Fibroblast of lung (primary cell): ENCODE results near the gene TMEM82. TPM values are rescaled to one million over a fixed set of nuclear protein-coding genes. Genes with fewer than 3 reads are reported as not detected.

Experiments
- DNase-seq, 2 donors: peaks; one replicate each; pipeline versions ENCODE4 v3.0.0 to v3.0.0-alpha.2; 2010; ENCODE audit warnings: low read depth in 2 of 2
- H2AFZ ChIP-seq: 2 replicates; pipeline ENCODE4 v1.5.1; 2012; ENCODE audit warnings: low read length, control low read depth, inconsistent platforms
- H3K27ac ChIP-seq: 2 replicates; pipeline ENCODE4 v1.5.1; 2011; ENCODE audit warnings: low read length, control low read depth; ENCODE audit not compliant: insufficient read depth
- H3K27me3 ChIP-seq: 2 replicates; pipeline ENCODE4 v1.5.1; 2011; ENCODE audit warnings: mild to moderate bottlenecking, low read length; ENCODE audit not compliant: control insufficient read depth, insufficient read depth
- H3K36me3 ChIP-seq: 2 replicates; pipeline ENCODE4 v1.5.1; 2011; ENCODE audit warnings: low read length; ENCODE audit not compliant: control insufficient read depth, insufficient read depth
- H3K4me1 ChIP-seq: 2 replicates; pipeline ENCODE4 v1.5.1; 2011; ENCODE audit warnings: low read length; ENCODE audit not compliant: control insufficient read depth, insufficient read depth; ENCODE audit errors: extremely low read depth
- H3K4me2 ChIP-seq: 2 replicates; pipeline ENCODE4 v1.5.1; 2011; ENCODE audit warnings: low read length, control low read depth; ENCODE audit not compliant: insufficient read depth; ENCODE audit errors: extremely low read depth
- H3K4me3 ChIP-seq, 4 experiments: fragments of 200-600 bp in 1 of 4; sonication (generic) in 1 of 4; replicated peaks in 1 of 4; 2 replicates each; pipeline ENCODE4 v1.5.1; 2011 to 2016; ENCODE audit warnings: low read length in 4 of 4, low read depth in 3 of 4, mild to moderate bottlenecking in 3 of 4, control low read depth in 2 of 4, inconsistent platforms in 1 of 4, mixed read lengths in 1 of 4; ENCODE audit not compliant: insufficient read depth in 1 of 4; ENCODE audit errors: control extremely low read depth in 1 of 4
- H3K79me2 ChIP-seq: 2 replicates; pipeline ENCODE4 v1.5.1; 2012; ENCODE audit warnings: mild to moderate bottlenecking, low read length, inconsistent platforms; ENCODE audit not compliant: control insufficient read depth, insufficient read depth
- H3K9ac ChIP-seq: 2 replicates; pipeline ENCODE4 v1.5.1; 2011; ENCODE audit warnings: mild to moderate bottlenecking, low read length, control low read depth; ENCODE audit not compliant: insufficient read depth
- H3K9me3 ChIP-seq: 2 replicates; pipeline ENCODE4 v1.5.1; 2012; ENCODE audit warnings: low read depth, low read length; ENCODE audit not compliant: control insufficient read depth, insufficient read depth
- H4K20me1 ChIP-seq: 2 replicates; pipeline ENCODE4 v1.5.1; 2011; ENCODE audit warnings: low read length; ENCODE audit not compliant: control insufficient read depth, insufficient read depth; ENCODE audit errors: extremely low read depth
- CTCF ChIP-seq, 2 donors: IDR thresholded peaks in 1 of 2; conservative IDR thresholded peaks in 1 of 2; 1 replicate in 1 of 2; 2 replicates in 1 of 2; pipeline ENCODE4 v1.5.1; 2011 to 2012; ENCODE audit warnings: low read length in 2 of 2, control low read depth in 1 of 2, inconsistent platforms in 1 of 2, low read depth in 1 of 2, mild to moderate bottlenecking in 1 of 2
- EZH2 ChIP-seq: IDR thresholded peaks from 2 replicates; pipeline ENCODE4 v1.5.1; 2012; ENCODE audit warnings: low read length, control low read depth, mild to moderate bottlenecking; ENCODE audit errors: missing control alignments
- polyA plus RNA-seq, 2 donors: library from polyadenylated mRNA; depleted of rRNA in 1 of 2; stranded (reverse) in 1 of 2; unstranded in 1 of 2; fragments of >200 nt; gene quantifications; 2 replicates each; pipeline ENCODE4 v1.2.1, GENCODE V29; 2011 to 2012; ENCODE audit warnings: missing spikeins in 1 of 2
- total RNA-seq: library from RNA; depleted of rRNA; stranded (reverse); fragments of >200 nt; gene quantifications from 2 replicates; pipeline ENCODE4 v1.2.1, GENCODE V29; 2014

TMEM82 gene
- total and polyA plus RNA-seq, 2 donors (not counting 1 experiment from before 2014, with no cell fraction given): not detected

GRCh38 chr1:15768388-15768787 is 26.1 kb downstream of the TMEM82 start:
- Histone ChIP-seq H4K20me1 (no peaks in the 10 kb centered on the region), H3K79me2 (peaks cover 2% of the 10 kb centered on the region)

GRCh38 chr1:15770313-15770962 is 28.1 kb downstream of the TMEM82 start:
- Histone ChIP-seq H3K27me3 (no peaks in the 10 kb centered on the region), H3K4me1 (no peaks in the 10 kb centered on the region), H3K79me2 (no peaks in the 10 kb centered on the region), H3K9ac (no peak overlapping the region), H2AFZ (no peak overlapping the region), H3K4me2 (no peak overlapping the region), H3K36me3 (peaks cover 9% of the 10 kb centered on the region), H4K20me1 (no peaks in the 10 kb centered on the region), H3K27ac (no peak overlapping the region), H3K4me3 (no peak overlapping the region), H3K9me3 (no peaks in the 10 kb centered on the region)
- TF ChIP-seq CTCF (conservative IDR thresholded peaks at IDR 0.05 in 1 of 2, IDR thresholded peaks at IDR 0.05 in 1 of 2; ENCODE audit: low read depth in 1 of 2, low read length in 2 of 2): no peak
- TF ChIP-seq EZH2: no peak
- no peak for DNase-seq

More at GRCh38 chr1:15768388-15768787, 26.1 kb downstream of the TMEM82 start:
- Histone ChIP-seq H2AFZ (no peak overlapping the region), H3K4me1 (no peaks in the 10 kb centered on the region), H3K4me3 (no peak overlapping the region), H3K9me3 (no peaks in the 10 kb centered on the region), H3K27ac (no peak overlapping the region), H3K4me2 (no peak overlapping the region), H3K36me3 (peaks cover 11% of the 10 kb centered on the region), H3K9ac (no peak overlapping the region), H3K27me3 (no peaks in the 10 kb centered on the region)
- no peak for TF ChIP-seq EZH2
- no peak for TF ChIP-seq CTCF (conservative IDR thresholded peaks at IDR 0.05 in 1 of 2, IDR thresholded peaks at IDR 0.05 in 1 of 2; ENCODE audit: low read depth in 1 of 2, low read length in 2 of 2)
- DNase-seq: no peak

- Histone ChIP-seq H3K9ac (no peak overlapping the region), H3K27me3 (no peaks in the 10 kb centered on the region), H3K79me2 (no peaks in the 10 kb centered on the region), H3K4me2 (no peak overlapping the region), H4K20me1 (no peaks in the 10 kb centered on the region), H3K4me3 (no peak overlapping the region), H3K9me3 (no peaks in the 10 kb centered on the region), H3K36me3 (peaks cover 8% of the 10 kb centered on the region), H2AFZ (no peak overlapping the region), H3K27ac (no peak overlapping the region), H3K4me1 (no peaks in the 10 kb centered on the region)
- no peak for DNase-seq
- TF ChIP-seq EZH2 (no peak), CTCF (conservative IDR thresholded peaks at IDR 0.05 in 1 of 2, IDR thresholded peaks at IDR 0.05 in 1 of 2; ENCODE audit: low read depth in 1 of 2, low read length in 2 of 2) (no peak)
Observed at GRCh38 chr1:15771836-15772515, 29.7 kb downstream of the TMEM82 start.
